ENCODE data around the gene ARPC2. TPM values are rescaled to one million over a fixed set of nuclear protein-coding genes. Genes with fewer than 3 reads are reported as not detected.

ARPC2 gene
- total RNA-seq, 1 donor from 2014 or later, result 785 TPM

Other genes starting within 250 kb of the ARPC2 start
- 0.18 and 0.36 TPM in 2 replicates for gene TNS1, start 214.2 kb upstream of the ARPC2 start, total RNA-seq
- gene RUFY4, start 147.9 kb upstream of the ARPC2 start, total RNA-seq, result 1.1 and 1.3 TPM in 2 replicates
- gene CXCR2, start 91.2 kb upstream of the ARPC2 start, total RNA-seq, result 0.39 and 1.3 TPM in 2 replicates
- 1.6 and 2.0 TPM in 2 replicates for gene CXCR1, start 50.2 kb upstream of the ARPC2 start, total RNA-seq
- 0.86 and 0.91 TPM in 2 replicates for gene GPBAR1, start 43.8 kb downstream of the ARPC2 start, total RNA-seq
- gene AAMP, start 52.9 kb downstream of the ARPC2 start, total RNA-seq, result 54.4 and 59.4 TPM in 2 replicates
- gene PNKD, start 53.3 kb downstream of the ARPC2 start, total RNA-seq, result 26.3 and 27.7 TPM in 2 replicates
- gene TMBIM1, start 75.3 kb downstream of the ARPC2 start, total RNA-seq, result 86.1 and 89.3 TPM in 2 replicates
- not detected in 2 replicates for gene CATIP, start 139.7 kb downstream of the ARPC2 start, total RNA-seq
- gene SLC11A1, start 165.1 kb downstream of the ARPC2 start, total RNA-seq, result 0.16 and 0.27 TPM in 2 replicates
- gene CTDSP1, start 182.7 kb downstream of the ARPC2 start, total RNA-seq, result 204 and 207 TPM in 2 replicates
- not detected in 2 replicates for gene VIL1, start 201.9 kb downstream of the ARPC2 start, total RNA-seq